Calu3 (cell line): ENCODE measurements around the gene OR9A4. TPM values are rescaled to one million over a fixed set of nuclear protein-coding genes. Genes with fewer than 3 reads are reported as not detected.

Source experiments
- BruUV-seq: library from RNA; stranded (reverse); fragments of 400-500 nt; replicated peaks from 2 replicates; lab custom pipeline; 2021; lab: Mats Ljungman, UMichigan
- CTCF ChIA-PET: fragments of 300-600 bp; sonication (Branson Sonifier 250); formaldehyde crosslinking; loops from one replicate; lab custom pipeline; 2022; ENCODE audit warnings: antibody characterized with exemption; lab: Charles Lee
- DNase-seq: peaks from one replicate; pipeline ENCODE4 v3.0.0; 2022
- H3K27ac Mint-ChIP-seq: one replicate; pipeline ENCODE4 v1.8.0; 2022; ENCODE audit warnings: mixed read lengths; ENCODE audit not compliant: unreplicated experiment
- H3K27me3 Mint-ChIP-seq: one replicate; pipeline ENCODE4 v1.8.0; 2022; ENCODE audit warnings: mixed read lengths; ENCODE audit not compliant: unreplicated experiment
- H3K36me3 Mint-ChIP-seq: one replicate; pipeline ENCODE4 v1.8.0; 2022; ENCODE audit warnings: mild to moderate bottlenecking, moderate library complexity, mixed read lengths; ENCODE audit not compliant: insufficient read depth, unreplicated experiment
- H3K4me1 Mint-ChIP-seq: one replicate; pipeline ENCODE4 v1.8.0; 2022; ENCODE audit warnings: mild to moderate bottlenecking, low read depth, mixed read lengths; ENCODE audit not compliant: unreplicated experiment
- H3K4me3 Mint-ChIP-seq: one replicate; pipeline ENCODE4 v1.8.0; 2022; ENCODE audit warnings: mild to moderate bottlenecking, low read depth, moderate library complexity, mixed read lengths; ENCODE audit not compliant: unreplicated experiment
- H3K9me3 Mint-ChIP-seq: one replicate; pipeline ENCODE4 v1.8.0; 2022; ENCODE audit warnings: low read depth, mixed read lengths; ENCODE audit not compliant: unreplicated experiment
- CTCF ChIP-seq: fragments of 200-600 bp; IDR thresholded peaks from one replicate; pipeline ENCODE4 v1.8.0; 2022; ENCODE audit warnings: antibody characterized with exemption; ENCODE audit not compliant: unreplicated experiment
- intact Hi-C: fragments of 100-400 bp; cut with micrococcal nuclease; formaldehyde crosslinking; loops from one replicate; pipeline ENCODE4 v1.10.0; 2022; ENCODE audit not compliant: unreplicated experiment
- total RNA-seq: library from RNA; stranded (reverse); gene quantifications from 2 replicates; pipeline ENCODE4 v1.2.3, GENCODE V29; 2022

Gene OR9A4
- total RNA-seq, 1 experiment from 2014 or later = not detected

GRCh38 chr7:141928845-141929195 lies 12.6 kb downstream of the OR9A4 start:
- H3K27ac Mint-ChIP-seq = no peak overlapping the region
- no peaks in the 10 kb centered on the region for H3K9me3 Mint-ChIP-seq
- no peak for TF ChIP-seq CTCF
- CTCF ChIA-PET = no interaction called here
- intact Hi-C loops = no loop called here
- no peak overlapping the region for H3K4me3 Mint-ChIP-seq
- no peaks in the 10 kb centered on the region for H3K36me3 Mint-ChIP-seq
- H3K4me1 Mint-ChIP-seq = no peaks in the 10 kb centered on the region
- H3K27me3 Mint-ChIP-seq = no peaks in the 10 kb centered on the region
- BruUV-seq = no TSS peak
- no peak for DNase-seq

- CTCF ChIA-PET = no interaction called here
- no peak overlapping the region for H3K27ac Mint-ChIP-seq
- intact Hi-C loops = no loop called here
- H3K4me1 Mint-ChIP-seq = no peaks in the 10 kb centered on the region
- H3K4me3 Mint-ChIP-seq = no peak overlapping the region
- H3K36me3 Mint-ChIP-seq = no peaks in the 10 kb centered on the region
- no peaks in the 10 kb centered on the region for H3K9me3 Mint-ChIP-seq
- H3K27me3 Mint-ChIP-seq = no peaks in the 10 kb centered on the region
- no TSS peak for BruUV-seq
- DNase-seq = no peak
- no peak for TF ChIP-seq CTCF
These were observed 14.0 kb downstream of the OR9A4 start for GRCh38 chr7:141930211-141930610.

GRCh38 chr7:141941075-141941474 lies 24.9 kb downstream of the OR9A4 start:
- no TSS peak for BruUV-seq
- no peak overlapping the region for H3K27ac Mint-ChIP-seq
- no peak overlapping the region for H3K4me3 Mint-ChIP-seq
- H3K9me3 Mint-ChIP-seq = peaks cover 13% of the 10 kb centered on the region
- no peaks in the 10 kb centered on the region for H3K36me3 Mint-ChIP-seq
- no peak for TF ChIP-seq CTCF
- CTCF ChIA-PET = no interaction called here
- intact Hi-C loops = no loop called here
- no peaks in the 10 kb centered on the region for H3K4me1 Mint-ChIP-seq
- no peak for DNase-seq
- no peaks in the 10 kb centered on the region for H3K27me3 Mint-ChIP-seq

- H3K36me3 Mint-ChIP-seq = no peaks in the 10 kb centered on the region
- DNase-seq = no peak
- CTCF ChIA-PET = no interaction called here
- no peak overlapping the region for H3K4me3 Mint-ChIP-seq
- no TSS peak for BruUV-seq
- H3K27me3 Mint-ChIP-seq = no peaks in the 10 kb centered on the region
- intact Hi-C loops = no loop called here
- H3K27ac Mint-ChIP-seq = no peak overlapping the region
- no peaks in the 10 kb centered on the region for H3K4me1 Mint-ChIP-seq
- TF ChIP-seq CTCF = no peak
- peaks cover 13% of the 10 kb centered on the region for H3K9me3 Mint-ChIP-seq
These were observed 27.6 kb downstream of the OR9A4 start for GRCh38 chr7:141943846-141944245.

GRCh38 chr7:141944811-141945210 lies 28.6 kb downstream of the OR9A4 start:
- no peak overlapping the region for H3K27ac Mint-ChIP-seq
- BruUV-seq = no TSS peak
- no peak overlapping the region for H3K4me3 Mint-ChIP-seq
- CTCF ChIA-PET = no interaction called here
- H3K27me3 Mint-ChIP-seq = no peaks in the 10 kb centered on the region
- H3K36me3 Mint-ChIP-seq = no peaks in the 10 kb centered on the region
- DNase-seq = no peak
- no peaks in the 10 kb centered on the region for H3K4me1 Mint-ChIP-seq
- intact Hi-C loops = no loop called here
- peaks cover 13% of the 10 kb centered on the region for H3K9me3 Mint-ChIP-seq
- no peak for TF ChIP-seq CTCF
